Thyroid gland (tissue), 4 donors: ENCODE measurements around the gene PCDHGA4. TPM values are rescaled to one million over a fixed set of nuclear protein-coding genes. Genes with fewer than 3 reads are reported as not detected.
A peak's percentile ranks its signal among the peaks of the same experiment; 100 is the strongest.

ENCODE experiments used
- DNase-seq, 2 donors: peaks; one replicate each; pipeline ENCODE4 v3.0.0-alpha.2; 2019
- H3K27ac ChIP-seq, 3 donors: fragments of 200-600 bp; sonication (generic); 1 replicate in 2 of 3; 2 replicates in 1 of 3; pipeline ENCODE4 v1.5.1; 2016 to 2019; ENCODE audit warnings: mild to moderate bottlenecking in 1 of 3, moderate library complexity in 1 of 3
- H3K27me3 ChIP-seq: fragments of 200-600 bp; sonication (generic); one replicate; pipeline ENCODE4 v1.5.1; 2019
- H3K36me3 ChIP-seq, 2 donors: fragments of 200-600 bp; sonication (generic); one replicate each; pipeline ENCODE4 v1.5.1; 2016 to 2019
- H3K4me1 ChIP-seq, 2 donors: fragments of 200-600 bp; sonication (generic); one replicate each; pipeline ENCODE4 v1.5.1; 2017 to 2019
- H3K4me3 ChIP-seq, 3 donors: fragments of 200-600 bp; sonication (generic); replicated peaks in 1 of 3; 1 replicate in 2 of 3; 2 replicates in 1 of 3; pipeline ENCODE4 v1.5.1; 2016; ENCODE audit warnings: mild to moderate bottlenecking in 1 of 3
- H3K9me3 ChIP-seq: fragments of 200-600 bp; sonication (generic); one replicate; pipeline ENCODE4 v1.5.1; 2017
- CTCF ChIP-seq, 6 experiments: fragments of 200-600 bp in 3 of 6; fragments of 450-650 bp in 3 of 6; sonication (generic) in 3 of 6; IDR thresholded peaks; one replicate each; pipeline ENCODE4 v1.5.1; 2016 to 2019; ENCODE audit warnings: antibody characterized with exemption in 6 of 6, mild to moderate bottlenecking in 2 of 6, inconsistent platforms in 1 of 6, moderate library complexity in 1 of 6
- POLR2A ChIP-seq, 2 donors: fragments of 450-650 bp; IDR thresholded peaks; one replicate each; pipeline ENCODE4 v1.6.1; 2017; ENCODE audit warnings: antibody characterized with exemption in 2 of 2, mild to moderate bottlenecking in 2 of 2, moderate library complexity in 1 of 2
- WGBS, 2 donors: methylation state at CpG; one replicate each; pipeline ENCODE4 v1.1.5; 2017; 5-methylcytosine and 5-hydroxymethylcytosine counted together
- intact Hi-C: fragments of 100-400 bp; cut with DNase I; formaldehyde crosslinking; loops from one replicate; pipeline ENCODE4 v1.15.1; 2023
- total RNA-seq, 4 donors: library from RNA; depleted of rRNA; stranded (reverse); fragments of >200 nt; gene quantifications; one replicate each; pipeline ENCODE4 v1.2.3, GENCODE V29; 2016

The PCDHGA4 gene
- total RNA-seq, 4 donors from 2014 or later = 3.5 to 7.7 (median 4.4) TPM

DNA sequence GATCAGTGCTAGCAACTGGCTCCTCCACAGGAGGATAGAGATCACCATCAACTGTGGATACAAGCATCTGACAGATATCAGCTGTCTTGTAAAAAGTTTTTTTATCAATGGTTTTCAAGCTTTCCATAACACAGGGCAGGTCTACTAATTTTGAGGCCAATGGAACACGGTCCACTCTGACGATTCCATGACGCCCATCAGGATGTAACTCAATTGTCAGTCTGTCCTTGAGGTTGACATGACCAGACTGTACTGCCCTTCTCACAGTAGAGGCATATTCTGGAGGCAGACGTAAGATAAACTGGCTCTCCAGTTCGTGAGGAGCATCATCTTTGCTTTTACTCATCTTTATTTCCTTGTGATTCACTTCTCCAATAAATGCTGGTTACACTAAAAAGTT, 35.1 kb upstream of the PCDHGA4 start:
- H3K27ac ChIP-seq = no peak overlapping the region
- no peak for DNase-seq
- no peaks in the 10 kb centered on the region for H3K27me3 ChIP-seq
- peaks cover 12% of the 10 kb centered on the region for H3K9me3 ChIP-seq
- peaks cover 0 to 4% of the 10 kb centered on the region in 2 donors for H3K4me1 ChIP-seq
- whole genome bisulfite sequencing, 2 donors = 68 to 76% methylated on average over 5 of the region's 5 CpGs
- intact Hi-C loops = loop anchor here (5.0 kb wide), 1 partner anchor 62 kb away; no protein-coding TSS in a partner anchor
- H3K36me3 ChIP-seq = peaks cover 14 to 18% of the 10 kb centered on the region in 2 donors
- TF ChIP-seq POLR2A (IDR thresholded peaks at IDR 0.05) = no peak
- TF ChIP-seq CTCF (IDR thresholded peaks at IDR 0.05) = no peak
- peak overlapping the region; percentile 57 to 78 (median 78) for H3K4me3 ChIP-seq

DNA sequence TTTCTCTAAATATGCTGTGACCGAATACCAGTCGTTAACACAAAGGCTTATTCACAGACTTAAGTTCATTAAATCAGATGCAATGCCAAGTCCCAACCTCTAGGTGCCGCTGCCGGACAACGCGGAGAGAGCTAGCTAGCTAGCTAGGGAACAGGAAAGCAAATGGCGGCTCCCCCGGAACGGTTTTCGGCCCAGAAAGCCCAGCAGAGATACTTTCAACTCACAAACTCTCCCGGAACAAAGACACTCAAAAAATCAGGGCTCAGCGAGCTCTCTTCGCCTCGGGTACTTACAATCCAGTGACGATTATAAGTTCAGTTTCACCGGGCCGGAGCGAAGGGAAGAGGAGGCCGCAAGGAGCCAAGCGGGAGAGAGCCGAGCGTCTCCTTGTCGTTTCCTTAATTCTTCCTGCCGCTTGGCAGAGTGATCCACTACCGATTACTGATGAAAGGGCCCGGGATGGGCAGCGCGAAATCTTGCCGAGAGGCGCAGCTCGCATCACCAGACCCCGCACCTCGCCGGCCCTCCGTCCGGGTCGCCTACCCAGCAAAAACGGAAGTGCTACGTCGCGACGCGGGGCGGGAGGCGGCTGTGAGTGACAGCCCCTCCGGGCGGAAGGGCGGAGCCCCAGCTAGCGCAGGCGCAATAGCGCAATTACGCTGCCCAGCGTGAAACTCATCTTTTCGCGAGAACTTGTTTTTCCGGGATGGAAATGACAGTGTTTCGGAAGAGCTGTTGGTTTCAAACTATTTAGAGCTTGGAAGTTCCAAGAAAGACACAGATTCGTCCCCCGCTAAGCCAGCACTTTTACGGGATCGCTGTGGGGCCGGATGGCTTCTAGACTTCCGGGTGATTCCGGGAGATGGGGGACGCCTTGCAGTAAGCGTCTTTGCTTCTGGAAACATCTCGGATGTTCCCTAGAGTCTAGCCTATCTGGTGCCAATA, 34.3 kb upstream of the PCDHGA4 start, which contains the start of gene TAF7:
TSS of gene TAF7 (minus strand) at position 560 of the 945 bp plus-strand sequence. CDS start 740 bp downstream, outside the sequence.
- Histone ChIP-seq H3K27ac (peak within 1 kb of the TSS; percentile 80 to 92 (median 86)), H3K4me3 (peak within 1 kb of the TSS; percentile 57 to 78 (median 78)), H3K9me3 (peaks cover 12% of the 10 kb centered on the region), H3K27me3 (no peaks in the 10 kb centered on the region), H3K4me1 (peaks cover 0 to 4% of the 10 kb centered on the region in 2 donors), H3K36me3 (peaks cover 14 to 18% of the 10 kb centered on the region in 2 donors)
- DNase-seq = peak; percentile 80 to 87
- TF ChIP-seq CTCF (IDR thresholded peaks at IDR 0.05) = peak; percentile 49 to 83 (median 64)
- TF ChIP-seq POLR2A (IDR thresholded peaks at IDR 0.05) = peak; percentile 80 to 91
- 2 to 3% methylated on average over 40 to 66 of the region's 67 CpGs for WGBS, 2 donors
- intact Hi-C loops = no loop called here

DNA sequence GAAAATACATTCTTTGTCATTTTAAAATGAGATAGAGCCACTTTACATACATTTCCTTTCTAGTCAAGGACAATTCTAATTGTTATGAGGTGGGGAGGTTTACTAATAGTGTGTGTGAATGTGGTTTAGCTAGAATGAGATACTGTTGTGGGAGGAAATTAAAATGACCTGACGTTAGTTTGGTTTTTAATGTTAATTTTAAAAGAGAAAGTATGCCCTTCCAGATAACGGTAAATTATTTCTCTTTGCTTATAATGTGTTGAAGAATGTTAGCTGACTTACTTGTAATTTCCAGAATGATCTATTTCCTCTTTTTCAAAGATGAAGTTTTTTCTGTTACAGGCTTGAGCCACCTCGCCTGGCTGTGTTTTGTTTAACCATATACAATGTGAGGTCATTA, 32.6 kb upstream of the PCDHGA4 start:
- peaks cover 12% of the 10 kb centered on the region for H3K9me3 ChIP-seq
- 89 to 95% methylated on average over 3 of the region's 3 CpGs for WGBS, 2 donors
- H3K4me1 ChIP-seq = peaks cover 0 to 4% of the 10 kb centered on the region in 2 donors
- peaks cover 13 to 14% of the 10 kb centered on the region in 2 donors for H3K36me3 ChIP-seq
- no peak overlapping the region for H3K27ac ChIP-seq
- no peak for DNase-seq
- TF ChIP-seq CTCF (IDR thresholded peaks at IDR 0.05) = no peak
- no peak for TF ChIP-seq POLR2A (IDR thresholded peaks at IDR 0.05)
- H3K27me3 ChIP-seq = no peaks in the 10 kb centered on the region
- intact Hi-C loops = no loop called here
- no peak overlapping the region for H3K4me3 ChIP-seq

GRCh38 chr5:141326088-141326854, 28.6 kb upstream of the PCDHGA4 start:
- Histone ChIP-seq H3K4me1 (peaks cover 0 to 2% of the 10 kb centered on the region in 2 donors), H3K4me3 (peak overlapping the region in 2 of 3 donors; percentile 6 to 27), H3K9me3 (no peaks in the 10 kb centered on the region), H3K36me3 (no peaks in the 10 kb centered on the region), H3K27ac (no peak overlapping the region), H3K27me3 (no peaks in the 10 kb centered on the region)
- intact Hi-C loops = no loop called here
- peak in 1 of 2 donors; percentile 22 for TF ChIP-seq POLR2A (IDR thresholded peaks at IDR 0.05)
- peak in 5 of 6 experiments; percentile 10 to 50 (median 39) for TF ChIP-seq CTCF (IDR thresholded peaks at IDR 0.05)
- WGBS, 2 donors = 12 to 14% methylated on average over 27 of the region's 27 CpGs
- DNase-seq = peak; percentile 57 to 66
